ENCODE measurements around the gene SYNPR.

- TF ChIP-seq, protein P1, sequence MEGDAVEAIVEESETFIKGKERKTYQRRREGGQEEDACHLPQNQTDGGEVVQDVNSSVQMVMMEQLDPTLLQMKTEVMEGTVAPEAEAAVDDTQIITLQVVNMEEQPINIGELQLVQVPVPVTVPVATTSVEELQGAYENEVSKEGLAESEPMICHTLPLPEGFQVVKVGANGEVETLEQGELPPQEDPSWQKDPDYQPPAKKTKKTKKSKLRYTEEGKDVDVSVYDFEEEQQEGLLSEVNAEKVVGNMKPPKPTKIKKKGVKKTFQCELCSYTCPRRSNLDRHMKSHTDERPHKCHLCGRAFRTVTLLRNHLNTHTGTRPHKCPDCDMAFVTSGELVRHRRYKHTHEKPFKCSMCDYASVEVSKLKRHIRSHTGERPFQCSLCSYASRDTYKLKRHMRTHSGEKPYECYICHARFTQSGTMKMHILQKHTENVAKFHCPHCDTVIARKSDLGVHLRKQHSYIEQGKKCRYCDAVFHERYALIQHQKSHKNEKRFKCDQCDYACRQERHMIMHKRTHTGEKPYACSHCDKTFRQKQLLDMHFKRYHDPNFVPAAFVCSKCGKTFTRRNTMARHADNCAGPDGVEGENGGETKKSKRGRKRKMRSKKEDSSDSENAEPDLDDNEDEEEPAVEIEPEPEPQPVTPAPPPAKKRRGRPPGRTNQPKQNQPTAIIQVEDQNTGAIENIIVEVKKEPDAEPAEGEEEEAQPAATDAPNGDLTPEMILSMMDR (IDR thresholded peaks at IDR 0.05) = no peak
- TF ChIP-seq POLR2AphosphoS5 (IDR thresholded peaks at IDR 0.05) (no peak), POLR2A (IDR thresholded peaks at IDR 0.05; ENCODE audit: low read depth) (no peak)
These were observed 60.2 kb downstream of the SYNPR start for GRCh38 chr3:63338351-63338750.
